ENCODE results near the gene PEX5. TPM values are rescaled to one million over a fixed set of nuclear protein-coding genes. Genes with fewer than 3 reads are reported as not detected.

The PEX5 gene
- total RNA-seq, 1 experiment from 2014 or later: 49.4 TPM

DNA sequence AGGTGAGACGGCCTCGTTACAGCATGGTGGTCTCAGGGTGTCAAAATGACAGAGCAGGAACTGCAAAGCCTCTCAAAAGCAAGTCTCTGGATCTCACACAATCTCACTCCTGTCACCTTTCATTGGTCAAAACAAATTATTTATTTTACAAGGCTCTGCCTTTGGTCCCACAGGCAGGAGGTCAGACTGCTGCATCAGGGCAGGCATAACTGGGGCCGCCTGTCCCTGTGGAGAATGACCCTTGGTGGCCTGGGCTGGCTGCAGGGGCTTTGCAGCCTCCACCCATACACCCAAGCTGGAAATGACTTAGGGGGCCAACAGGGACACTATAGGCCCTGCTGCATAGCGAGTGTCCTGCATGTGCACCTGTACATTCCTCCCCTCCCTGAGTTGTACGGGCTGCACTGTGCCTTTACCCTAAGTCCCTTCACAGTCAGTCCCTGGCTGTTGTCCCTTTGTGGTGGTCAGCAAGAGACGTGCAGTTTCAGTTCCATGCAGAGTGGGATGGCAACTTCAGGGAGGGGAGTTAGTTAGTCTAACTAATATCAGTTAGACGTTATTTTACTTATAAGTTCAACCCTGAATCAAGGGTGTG is 28.1 kb downstream of the PEX5 start:
- no peak overlapping the region for H3K4me3 Mint-ChIP-seq (ENCODE audit: unreplicated experiment)
- H3K9me3 Mint-ChIP-seq (ENCODE audit: unreplicated experiment): no peaks in the 10 kb centered on the region
- CTCF ChIA-PET: interaction anchor here (0.6 to 1.6 kb wide), 2 partner anchors 125 to 243 kb away, joined by 3 to 5 read pairs; no protein-coding TSS in a partner anchor
- H3K4me1 Mint-ChIP-seq (ENCODE audit: insufficient read depth, unreplicated experiment): no peaks in the 10 kb centered on the region
- H3K27ac Mint-ChIP-seq (ENCODE audit: low read depth, unreplicated experiment): no peak overlapping the region
- DNase-seq (ENCODE audit: unreplicated experiment): no peak
- no TSS peak for BruUV-seq (replicated peaks)
- no peak for TF ChIP-seq CTCF (IDR thresholded peaks at IDR 0.05; ENCODE audit: unreplicated experiment)
- POLR2A ChIA-PET: no interaction called here
- intact Hi-C loops (cut with micrococcal nuclease): loop anchor here (2.0 to 10.0 kb wide), 3 partner anchors 107 to 590 kb away; no protein-coding TSS in a partner anchor
- H3K27me3 Mint-ChIP-seq (ENCODE audit: insufficient read depth, unreplicated experiment): peaks cover 23% of the 10 kb centered on the region
- peaks cover 9% of the 10 kb centered on the region for H3K36me3 Mint-ChIP-seq (ENCODE audit: insufficient read depth, unreplicated experiment)

DNA sequence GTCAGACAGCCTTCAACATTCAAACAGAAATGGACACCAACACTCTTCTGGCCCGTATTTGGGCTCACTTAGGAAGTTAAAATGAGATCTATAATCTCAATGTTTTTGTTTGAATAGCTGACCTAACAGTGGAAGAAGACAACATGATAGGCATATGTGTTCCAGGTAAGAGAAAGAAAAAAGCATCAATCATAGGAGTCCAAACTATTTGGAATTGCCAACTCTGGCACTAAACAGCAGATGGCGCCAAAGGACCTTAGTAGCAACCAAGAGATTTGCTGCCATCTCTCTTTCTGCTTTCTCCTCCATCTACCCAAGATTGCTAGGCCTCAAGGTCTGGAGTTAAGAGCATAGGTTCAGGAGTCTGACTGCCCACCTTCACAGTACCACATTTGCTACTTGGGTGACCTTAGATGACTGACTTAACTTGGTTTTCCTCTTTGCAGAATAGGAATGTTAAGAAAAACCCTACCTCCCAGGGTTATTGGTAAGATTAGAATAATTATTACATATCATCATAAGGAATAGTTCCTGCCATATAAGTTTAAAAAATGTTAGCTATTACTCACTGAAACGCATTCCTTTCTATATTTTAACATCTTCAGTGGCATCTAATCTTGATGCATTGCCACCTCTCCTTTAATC is 30.2 kb downstream of the PEX5 start:
- POLR2A ChIA-PET: interaction anchor here (1.0 kb wide), 1 partner anchor 14 kb away, joined by 3 read pairs; no protein-coding TSS in a partner anchor
- peak; percentile 84 for TF ChIP-seq CTCF (IDR thresholded peaks at IDR 0.05; ENCODE audit: unreplicated experiment)
- no peaks in the 10 kb centered on the region for H3K4me1 Mint-ChIP-seq (ENCODE audit: insufficient read depth, unreplicated experiment)
- peak; percentile 80 for DNase-seq (ENCODE audit: unreplicated experiment)
- H3K27ac Mint-ChIP-seq (ENCODE audit: low read depth, unreplicated experiment): no peak overlapping the region
- BruUV-seq (replicated peaks): no TSS peak
- H3K9me3 Mint-ChIP-seq (ENCODE audit: unreplicated experiment): no peaks in the 10 kb centered on the region
- intact Hi-C loops (cut with micrococcal nuclease): loop anchor here (1.0 to 10.0 kb wide), 6 partner anchors 105 to 588 kb away; partner anchors contain the start of gene C1S
- peaks cover 4% of the 10 kb centered on the region for H3K36me3 Mint-ChIP-seq (ENCODE audit: insufficient read depth, unreplicated experiment)
- H3K4me3 Mint-ChIP-seq (ENCODE audit: unreplicated experiment): no peak overlapping the region
- H3K27me3 Mint-ChIP-seq (ENCODE audit: insufficient read depth, unreplicated experiment): peaks cover 23% of the 10 kb centered on the region
- CTCF ChIA-PET: interaction anchor here (0.6 to 4.1 kb wide), 35 partner anchors 9 to 586 kb away, joined by 3 to 135 read pairs (median 4); no protein-coding TSS in a partner anchor

- no peak for TF ChIP-seq CTCF (IDR thresholded peaks at IDR 0.05; ENCODE audit: unreplicated experiment)
- no TSS peak for BruUV-seq (replicated peaks)
- Mint-ChIP-seq H3K36me3 (ENCODE audit: insufficient read depth, unreplicated experiment) (no peaks in the 10 kb centered on the region), H3K27me3 (ENCODE audit: insufficient read depth, unreplicated experiment) (peaks cover 13% of the 10 kb centered on the region), H3K27ac (ENCODE audit: low read depth, unreplicated experiment) (no peak overlapping the region), H3K4me1 (ENCODE audit: insufficient read depth, unreplicated experiment) (no peaks in the 10 kb centered on the region), H3K4me3 (ENCODE audit: unreplicated experiment) (no peak overlapping the region), H3K9me3 (ENCODE audit: unreplicated experiment) (no peaks in the 10 kb centered on the region)
- ChIA-PET POLR2A (no interaction called here), CTCF (interaction anchor here (0.5 to 4.1 kb wide), 5 partner anchors 108 to 415 kb away, joined by 3 to 135 read pairs (median 6); no protein-coding TSS in a partner anchor)
- DNase-seq (ENCODE audit: unreplicated experiment): no peak
- intact Hi-C loops (cut with micrococcal nuclease): no loop called here
Measured at GRCh38 chr12:7221486-7221885, 32.0 kb downstream of the PEX5 start.

DNA sequence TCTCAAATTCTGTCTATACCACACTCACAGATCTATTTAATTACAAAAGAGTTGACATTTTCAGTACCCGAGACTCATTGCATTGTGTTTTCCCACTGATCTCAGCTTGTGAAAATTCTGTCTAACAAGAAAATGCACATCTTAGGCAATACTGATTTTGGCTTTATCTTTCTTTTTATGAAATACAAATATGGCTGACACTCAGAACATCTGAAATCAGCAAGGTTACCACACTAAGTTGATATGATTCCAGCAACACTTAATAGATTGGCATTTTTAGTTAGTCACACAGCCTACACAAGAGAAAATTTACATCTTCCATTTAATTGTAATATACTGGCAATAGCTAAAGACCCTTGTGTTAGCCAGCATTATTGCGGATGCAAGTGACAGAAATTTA is 40.3 kb downstream of the PEX5 start:
- H3K4me1 Mint-ChIP-seq (ENCODE audit: insufficient read depth, unreplicated experiment): no peaks in the 10 kb centered on the region
- TF ChIP-seq CTCF (IDR thresholded peaks at IDR 0.05; ENCODE audit: unreplicated experiment): no peak
- peaks cover 17% of the 10 kb centered on the region for H3K27me3 Mint-ChIP-seq (ENCODE audit: insufficient read depth, unreplicated experiment)
- BruUV-seq (replicated peaks): no TSS peak
- H3K4me3 Mint-ChIP-seq (ENCODE audit: unreplicated experiment): no peak overlapping the region
- no peaks in the 10 kb centered on the region for H3K36me3 Mint-ChIP-seq (ENCODE audit: insufficient read depth, unreplicated experiment)
- ChIA-PET POLR2A (interaction anchor here (1.2 kb wide), 1 partner anchor 36 kb away, joined by 3 read pairs; no protein-coding TSS in a partner anchor), CTCF (interaction anchor here (2.9 kb wide), 1 partner anchor 231 kb away, joined by 15 read pairs; no protein-coding TSS in a partner anchor)
- intact Hi-C loops (cut with micrococcal nuclease): no loop called here
- no peak for DNase-seq (ENCODE audit: unreplicated experiment)
- H3K27ac Mint-ChIP-seq (ENCODE audit: low read depth, unreplicated experiment): no peak overlapping the region
- peaks cover 7% of the 10 kb centered on the region for H3K9me3 Mint-ChIP-seq (ENCODE audit: unreplicated experiment)

Data from MCF 10A (cell line).